Putamen (tissue), 1 donor: ENCODE measurements around the gene ZNF174.

Experiments used
- DNase-seq: peaks from one replicate; pipeline ENCODE4 v3.0.0-alpha.2; 2016; ENCODE audit warnings: low spot score

ZNF174 gene

GRCh38 chr16:3443108-3444031, 42.4 kb downstream of the ZNF174 start, which contains the start of the genes NAA60 and ZNF597:
Gene NAA60, plus strand, starts transcription at chr16:3443680. Its CDS starts 32,548 bp downstream, at chr16:3476228.
Gene ZNF597, minus strand, starts transcription at chr16:3443504. Its CDS starts 351 bp downstream, at chr16:3443153.
- DNase-seq: peak; percentile 89

DNA sequence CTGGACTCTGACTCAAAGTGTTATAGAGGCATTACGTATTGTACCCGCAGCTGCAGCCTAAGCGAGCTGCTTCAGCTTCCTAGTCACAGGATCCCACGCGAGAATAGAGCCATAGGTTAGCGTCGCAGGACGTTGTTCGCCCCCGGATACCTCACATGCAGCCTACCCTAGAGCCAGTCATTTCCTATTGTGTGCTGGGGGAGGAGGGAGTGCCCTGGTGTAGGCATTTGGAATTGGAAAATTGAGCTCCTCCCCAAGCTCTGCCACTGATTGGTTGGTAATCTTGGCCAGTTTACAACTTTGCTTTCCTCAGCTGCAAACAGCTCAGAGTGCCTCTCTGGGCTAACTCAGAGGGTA, 43.0 kb downstream of the ZNF174 start:
- peak; percentile 50 for DNase-seq

GRCh38 chr16:3454093-3454492, 53.1 kb downstream of the ZNF174 start:
- DNase-seq: no peak

DNA sequence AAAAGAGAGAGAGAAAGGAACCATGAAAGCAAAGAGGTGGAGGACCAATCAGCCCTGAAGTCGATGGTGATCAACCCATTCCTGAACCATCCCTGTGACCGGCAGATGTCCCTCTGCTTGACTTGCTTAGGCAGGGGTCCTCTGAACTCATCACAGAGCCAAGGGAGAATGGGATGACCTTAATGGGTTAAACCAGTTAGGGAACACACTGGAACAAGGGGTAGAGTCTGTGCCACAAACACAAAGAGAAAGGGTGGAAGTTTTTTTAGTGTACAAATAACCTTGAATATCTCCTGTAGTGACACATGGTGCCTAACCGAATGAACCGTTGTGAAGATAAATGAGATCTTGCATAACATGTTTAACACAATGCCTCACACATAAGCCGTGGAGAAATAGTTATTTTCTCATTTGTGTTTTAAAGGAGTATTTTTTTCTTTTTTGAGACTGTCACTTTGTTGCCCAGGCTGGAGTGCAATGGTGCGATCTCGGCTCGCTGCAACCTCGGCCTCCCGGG, 53.7 kb downstream of the ZNF174 start:
- DNase-seq: no peak

DNA sequence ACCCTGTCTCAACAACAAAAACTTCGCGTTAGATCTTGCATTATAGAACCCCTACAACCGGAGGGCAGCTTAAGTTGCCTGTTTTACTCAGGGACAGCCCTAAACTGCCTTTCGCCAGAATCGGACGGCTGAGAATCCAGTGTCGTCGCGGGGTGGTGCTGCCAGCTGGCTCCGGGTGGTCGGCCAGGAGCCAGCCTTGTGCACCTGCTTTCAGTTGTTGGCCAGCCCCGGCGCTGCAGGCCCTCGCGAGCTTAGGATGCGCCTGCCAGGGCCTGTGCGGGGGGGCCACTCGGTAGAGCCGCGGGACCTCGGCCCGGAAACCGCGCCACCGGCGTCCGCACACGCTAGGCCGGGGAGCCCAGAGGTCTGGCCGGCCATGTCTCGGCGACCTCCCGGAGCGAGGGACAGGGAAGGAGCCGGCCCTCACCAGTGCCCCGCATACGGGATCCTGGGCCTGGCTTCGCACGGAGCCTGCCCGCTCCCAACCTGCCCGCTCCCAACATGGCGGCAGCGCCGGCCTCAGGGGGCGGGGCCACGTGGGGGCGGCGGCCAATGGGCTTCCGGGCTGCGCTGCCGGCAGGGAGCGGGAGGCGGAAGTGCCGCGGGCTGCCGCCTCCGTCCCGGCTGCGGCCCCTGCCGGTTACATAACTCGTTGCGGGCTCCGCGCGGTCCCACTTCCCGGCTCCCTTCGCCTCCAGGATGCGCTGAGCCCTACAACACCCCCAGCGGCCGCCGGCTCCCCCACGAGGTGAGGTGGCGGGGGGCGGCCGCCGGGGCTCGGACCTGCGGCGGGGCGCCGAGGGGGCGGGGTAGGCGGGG, 56.6 kb downstream of the ZNF174 start:
- peak; percentile 91 for DNase-seq

- DNase-seq: no peak
These were observed 57.4 kb downstream of the ZNF174 start for GRCh38 chr16:3458278-3458851.

DNA sequence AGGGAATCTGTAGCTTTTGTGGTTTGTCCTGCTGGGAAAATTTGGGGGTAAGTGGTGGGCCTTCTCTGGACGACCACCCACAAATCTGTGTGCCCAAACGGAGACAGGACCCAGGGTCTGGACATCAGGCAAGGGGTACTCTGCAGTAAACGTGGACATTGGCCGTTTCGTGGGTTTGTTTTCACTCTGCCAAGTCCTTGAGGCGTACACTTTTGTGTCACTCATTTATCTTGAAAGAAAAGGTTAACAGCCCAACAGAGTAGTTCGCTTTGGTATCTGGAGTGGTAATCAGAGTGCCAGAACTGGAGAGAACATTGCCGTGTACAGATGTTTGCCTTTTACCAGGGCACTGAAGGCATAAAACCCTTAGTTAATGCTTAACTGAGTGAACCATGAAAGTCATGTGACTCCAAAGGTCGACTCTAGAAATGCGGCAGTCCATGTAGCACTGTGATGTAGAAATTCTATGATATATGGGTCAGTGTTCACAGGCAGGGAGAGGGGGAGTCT, 57.9 kb downstream of the ZNF174 start:
- DNase-seq: no peak
